ENCODE data around the gene OPHN1. TPM values are rescaled to one million over a fixed set of nuclear protein-coding genes. Genes with fewer than 3 reads are reported as not detected.
"Not testable (repeated sequence)": the region's sequence is repeated elsewhere in the genome, so short reads cannot be mapped to it uniquely, and the experiment has no call there.

The OPHN1 gene
- total and polyA plus RNA-seq, 4 experiments from 2014 or later = 0.03 to 0.44 (median 0.23) TPM; not detected in 1

GRCh38 chrX:68411729-68412128, 21.6 kb downstream of the OPHN1 start:
- H3K36me3 ChIP-seq (ENCODE audit: insufficient read depth, low read length) = no peaks in the 10 kb centered on the region
- Mint-ChIP-seq H3K36me3 (no peaks in the 10 kb centered on the region), H3K9me3 (no peaks in the 10 kb centered on the region), H3K27me3 (no peaks in the 10 kb centered on the region), H3K4me3 (no peak overlapping the region), H3K27ac (no peak overlapping the region), H3K4me1 (no peaks in the 10 kb centered on the region)
- H3K27ac ChIP-seq (ENCODE audit: low read depth, low read length) = no peak overlapping the region
- H3K4me1 ChIP-seq (ENCODE audit: insufficient read depth, low read length) = no peaks in the 10 kb centered on the region
- H3K9me3 ChIP-seq (ENCODE audit: control insufficient read depth in 1 of 2, low read length in 2 of 2) = no peaks in the 10 kb centered on the region
- H3K27me3 ChIP-seq (ENCODE audit: insufficient read depth, low read length) = no peaks in the 10 kb centered on the region
- DNase-seq = no peak
- intact Hi-C loops (cut with micrococcal nuclease) = no loop called here
- POLR2A ChIA-PET (ENCODE audit: partially characterized antibody) = no interaction called here
- no peak overlapping the region for H3K4me3 ChIP-seq (ENCODE audit: low read length in 2 of 2)
- CTCF ChIA-PET (ENCODE audit: partially characterized antibody) = no interaction called here

- Histone ChIP-seq H3K27me3 (ENCODE audit: insufficient read depth, low read length) (no peaks in the 10 kb centered on the region), H3K4me1 (ENCODE audit: insufficient read depth, low read length) (no peaks in the 10 kb centered on the region), H3K9me3 (ENCODE audit: control insufficient read depth in 1 of 2, low read length in 2 of 2) (no peaks in the 10 kb centered on the region), H3K36me3 (ENCODE audit: insufficient read depth, low read length) (no peaks in the 10 kb centered on the region), H3K27ac (ENCODE audit: low read depth, low read length) (no peak overlapping the region), H3K4me3 (ENCODE audit: low read length in 2 of 2) (no peak overlapping the region)
- H3K4me1 Mint-ChIP-seq = no peaks in the 10 kb centered on the region
- CTCF ChIA-PET (ENCODE audit: partially characterized antibody) = no interaction called here
- no peaks in the 10 kb centered on the region for H3K27me3 Mint-ChIP-seq
- no peaks in the 10 kb centered on the region for H3K36me3 Mint-ChIP-seq
- POLR2A ChIA-PET (ENCODE audit: partially characterized antibody) = no interaction called here
- no peak for DNase-seq
- H3K27ac Mint-ChIP-seq = no peak overlapping the region
- no peak overlapping the region for H3K4me3 Mint-ChIP-seq
- intact Hi-C loops (cut with micrococcal nuclease) = no loop called here
- no peaks in the 10 kb centered on the region for H3K9me3 Mint-ChIP-seq
Observed at GRCh38 chrX:68409194-68409593, 24.1 kb downstream of the OPHN1 start.

- no peaks in the 10 kb centered on the region for H3K36me3 Mint-ChIP-seq
- DNase-seq = no peak
- Histone ChIP-seq H3K27ac (ENCODE audit: low read depth, low read length) (no peak overlapping the region), H3K36me3 (ENCODE audit: insufficient read depth, low read length) (no peaks in the 10 kb centered on the region), H3K4me3 (ENCODE audit: low read length in 2 of 2) (no peak overlapping the region), H3K9me3 (ENCODE audit: control insufficient read depth in 1 of 2, low read length in 2 of 2) (no peaks in the 10 kb centered on the region), H3K27me3 (ENCODE audit: insufficient read depth, low read length) (no peaks in the 10 kb centered on the region), H3K4me1 (ENCODE audit: insufficient read depth, low read length) (no peaks in the 10 kb centered on the region)
- CTCF ChIA-PET (ENCODE audit: partially characterized antibody) = no interaction called here
- POLR2A ChIA-PET (ENCODE audit: partially characterized antibody) = no interaction called here
- H3K4me1 Mint-ChIP-seq = no peaks in the 10 kb centered on the region
- intact Hi-C loops (cut with micrococcal nuclease) = no loop called here
- H3K27me3 Mint-ChIP-seq = peaks cover 0 to 4% of the 10 kb centered on the region in 2 donors
- no peak overlapping the region for H3K27ac Mint-ChIP-seq
- no peak overlapping the region for H3K4me3 Mint-ChIP-seq
- peaks cover 0 to 3% (median 0%) of the 10 kb centered on the region in 8 donors for H3K9me3 Mint-ChIP-seq
Observed at GRCh38 chrX:68403522-68403921, 29.8 kb downstream of the OPHN1 start.

- no peaks in the 10 kb centered on the region for H3K9me3 ChIP-seq (ENCODE audit: control insufficient read depth in 1 of 2, low read length in 2 of 2)
- CTCF ChIA-PET (ENCODE audit: partially characterized antibody) = no interaction called here
- H3K4me3 ChIP-seq (ENCODE audit: low read length in 2 of 2) = no peak overlapping the region
- Mint-ChIP-seq H3K27me3 (peaks cover 0 to 4% of the 10 kb centered on the region in 2 donors), H3K9me3 (peaks cover 0 to 3% (median 0%) of the 10 kb centered on the region in 8 donors), H3K27ac (no peak overlapping the region), H3K4me3 (no peak overlapping the region), H3K4me1 (no peaks in the 10 kb centered on the region), H3K36me3 (no peaks in the 10 kb centered on the region)
- no peak overlapping the region for H3K27ac ChIP-seq (ENCODE audit: low read depth, low read length)
- DNase-seq = no peak
- H3K4me1 ChIP-seq (ENCODE audit: insufficient read depth, low read length) = no peaks in the 10 kb centered on the region
- H3K27me3 ChIP-seq (ENCODE audit: insufficient read depth, low read length) = no peaks in the 10 kb centered on the region
- POLR2A ChIA-PET (ENCODE audit: partially characterized antibody) = no interaction called here
- intact Hi-C loops (cut with micrococcal nuclease) = no loop called here
- H3K36me3 ChIP-seq (ENCODE audit: insufficient read depth, low read length) = no peaks in the 10 kb centered on the region
Observed at GRCh38 chrX:68403038-68403437, 30.3 kb downstream of the OPHN1 start.

- DNase-seq = no peak
- H3K27me3 Mint-ChIP-seq = peaks cover 0 to 4% of the 10 kb centered on the region in 2 donors
- ChIA-PET CTCF (ENCODE audit: partially characterized antibody) (no interaction called here), POLR2A (ENCODE audit: partially characterized antibody) (no interaction called here)
- H3K9me3 Mint-ChIP-seq = peaks cover 0 to 3% (median 0%) of the 10 kb centered on the region in 8 donors
- no peak overlapping the region for H3K4me3 Mint-ChIP-seq
- no peaks in the 10 kb centered on the region for H3K27me3 ChIP-seq (ENCODE audit: insufficient read depth, low read length)
- H3K4me3 ChIP-seq (ENCODE audit: low read length in 2 of 2) = no peak overlapping the region
- H3K4me1 ChIP-seq (ENCODE audit: insufficient read depth, low read length) = no peaks in the 10 kb centered on the region
- no peaks in the 10 kb centered on the region for H3K4me1 Mint-ChIP-seq
- no peaks in the 10 kb centered on the region for H3K36me3 Mint-ChIP-seq
- intact Hi-C loops (cut with micrococcal nuclease) = no loop called here
- H3K36me3 ChIP-seq (ENCODE audit: insufficient read depth, low read length) = no peaks in the 10 kb centered on the region
- no peak overlapping the region for H3K27ac ChIP-seq (ENCODE audit: low read depth, low read length)
- H3K27ac Mint-ChIP-seq = peak overlapping the region in 2 of 7 donors; percentile 3 to 7
- H3K9me3 ChIP-seq (ENCODE audit: control insufficient read depth in 1 of 2, low read length in 2 of 2) = no peaks in the 10 kb centered on the region
Observed at GRCh38 chrX:68402094-68402493, 31.2 kb downstream of the OPHN1 start.

- Mint-ChIP-seq H3K27me3 (peaks cover 0 to 4% of the 10 kb centered on the region in 2 donors), H3K9me3 (peaks cover 0 to 2% (median 0%) of the 10 kb centered on the region in 8 donors), H3K27ac (no peak overlapping the region), H3K36me3 (no peaks in the 10 kb centered on the region), H3K4me3 (no peak overlapping the region), H3K4me1 (no peaks in the 10 kb centered on the region)
- ChIA-PET POLR2A (ENCODE audit: partially characterized antibody) (no interaction called here), CTCF (ENCODE audit: partially characterized antibody) (no interaction called here)
- no peaks in the 10 kb centered on the region for H3K36me3 ChIP-seq (ENCODE audit: insufficient read depth, low read length)
- intact Hi-C loops (cut with micrococcal nuclease) = no loop called here
- no peaks in the 10 kb centered on the region for H3K27me3 ChIP-seq (ENCODE audit: insufficient read depth, low read length)
- H3K4me1 ChIP-seq (ENCODE audit: insufficient read depth, low read length) = no peaks in the 10 kb centered on the region
- no peaks in the 10 kb centered on the region for H3K9me3 ChIP-seq (ENCODE audit: control insufficient read depth in 1 of 2, low read length in 2 of 2)
- DNase-seq = no peak
- H3K4me3 ChIP-seq (ENCODE audit: low read length in 2 of 2) = no peak overlapping the region
- H3K27ac ChIP-seq (ENCODE audit: low read depth, low read length) = no peak overlapping the region
Observed at GRCh38 chrX:68398291-68398690, 35.0 kb downstream of the OPHN1 start.

GRCh38 chrX:68396953-68397352, 36.3 kb downstream of the OPHN1 start:
- CTCF ChIA-PET (ENCODE audit: partially characterized antibody) = no interaction called here
- Mint-ChIP-seq H3K27ac (no peak overlapping the region), H3K4me1 (no peaks in the 10 kb centered on the region), H3K27me3 (peaks cover 0 to 4% of the 10 kb centered on the region in 2 donors), H3K36me3 (no peaks in the 10 kb centered on the region), H3K4me3 (no peak overlapping the region), H3K9me3 (peaks cover 0 to 2% (median 0%) of the 10 kb centered on the region in 8 donors)
- intact Hi-C loops (cut with micrococcal nuclease) = no loop called here
- H3K4me1 ChIP-seq (ENCODE audit: insufficient read depth, low read length) = no peaks in the 10 kb centered on the region
- POLR2A ChIA-PET (ENCODE audit: partially characterized antibody) = no interaction called here
- no peaks in the 10 kb centered on the region for H3K27me3 ChIP-seq (ENCODE audit: insufficient read depth, low read length)
- no peaks in the 10 kb centered on the region for H3K36me3 ChIP-seq (ENCODE audit: insufficient read depth, low read length)
- no peak overlapping the region for H3K27ac ChIP-seq (ENCODE audit: low read depth, low read length)
- no peaks in the 10 kb centered on the region for H3K9me3 ChIP-seq (ENCODE audit: control insufficient read depth in 1 of 2, low read length in 2 of 2)
- no peak for DNase-seq
- no peak overlapping the region for H3K4me3 ChIP-seq (ENCODE audit: low read length in 2 of 2)

- intact Hi-C loops (cut with micrococcal nuclease); DNase-seq; H3K27ac Mint-ChIP-seq; H3K4me3 ChIP-seq (ENCODE audit: low read length in 2 of 2); H3K27me3 ChIP-seq (ENCODE audit: insufficient read depth, low read length); H3K36me3 Mint-ChIP-seq; H3K4me1 Mint-ChIP-seq; H3K27ac ChIP-seq (ENCODE audit: low read depth, low read length); H3K36me3 ChIP-seq (ENCODE audit: insufficient read depth, low read length); POLR2A ChIA-PET (ENCODE audit: partially characterized antibody); CTCF ChIA-PET (ENCODE audit: partially characterized antibody); H3K9me3 Mint-ChIP-seq; H3K4me3 Mint-ChIP-seq; H3K27me3 Mint-ChIP-seq; H3K4me1 ChIP-seq (ENCODE audit: insufficient read depth, low read length); H3K9me3 ChIP-seq (ENCODE audit: control insufficient read depth in 1 of 2, low read length in 2 of 2): not testable (repeated sequence)
Observed at GRCh38 chrX:68389419-68389960, 43.8 kb downstream of the OPHN1 start.
